ENCODE results near the gene MEG3.
"Not testable (repeated sequence)": the region's sequence is repeated elsewhere in the genome, so short reads cannot be mapped to it uniquely, and the experiment has no call there.

The MEG3 gene

GRCh38 chr14:100813291-100813690, 12.6 kb upstream of the MEG3 start:
- DNase-seq (ENCODE audit: insufficient read length, low spot score) (no peak), FAIRE-seq (no peak)

- FAIRE-seq: no peak
- DNase-seq (ENCODE audit: insufficient read length, low spot score): no peak
Observed at GRCh38 chr14:100815478-100816285, 10.2 kb upstream of the MEG3 start.

DNA sequence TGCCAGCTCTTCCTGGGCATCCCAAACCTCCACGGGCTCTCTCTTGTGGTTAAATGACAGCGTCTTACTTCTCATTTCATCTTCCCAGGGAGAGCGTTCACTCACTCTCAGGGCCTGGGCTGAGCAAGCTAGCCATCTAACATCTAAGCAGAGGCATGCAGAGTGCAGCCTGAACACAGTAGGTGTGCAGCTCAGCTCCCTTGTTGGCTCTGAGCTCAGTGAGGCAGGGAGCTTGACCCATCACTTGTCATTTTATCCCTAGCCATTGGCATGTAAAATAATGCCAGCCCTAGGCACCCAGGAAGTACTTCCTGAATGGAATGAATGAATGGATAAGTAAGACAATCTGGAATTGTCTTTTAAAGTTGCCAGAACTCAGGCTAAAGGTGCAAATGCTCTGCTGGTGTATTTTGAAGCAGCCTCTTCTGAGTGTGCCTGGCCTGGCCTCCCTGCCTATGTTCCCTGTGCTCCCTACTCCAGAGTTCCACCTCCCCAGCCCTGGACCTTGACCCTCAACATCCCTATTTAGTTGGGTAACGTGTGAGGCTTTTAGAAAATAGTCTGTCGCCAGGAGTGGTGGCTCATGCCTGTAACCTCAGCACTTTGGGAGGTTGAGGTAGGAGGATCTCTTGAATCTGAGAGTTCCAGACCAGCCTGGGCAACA, 9.5 kb upstream of the MEG3 start:
- DNase-seq (ENCODE audit: insufficient read length, low spot score): no peak
- no peak for FAIRE-seq

DNA sequence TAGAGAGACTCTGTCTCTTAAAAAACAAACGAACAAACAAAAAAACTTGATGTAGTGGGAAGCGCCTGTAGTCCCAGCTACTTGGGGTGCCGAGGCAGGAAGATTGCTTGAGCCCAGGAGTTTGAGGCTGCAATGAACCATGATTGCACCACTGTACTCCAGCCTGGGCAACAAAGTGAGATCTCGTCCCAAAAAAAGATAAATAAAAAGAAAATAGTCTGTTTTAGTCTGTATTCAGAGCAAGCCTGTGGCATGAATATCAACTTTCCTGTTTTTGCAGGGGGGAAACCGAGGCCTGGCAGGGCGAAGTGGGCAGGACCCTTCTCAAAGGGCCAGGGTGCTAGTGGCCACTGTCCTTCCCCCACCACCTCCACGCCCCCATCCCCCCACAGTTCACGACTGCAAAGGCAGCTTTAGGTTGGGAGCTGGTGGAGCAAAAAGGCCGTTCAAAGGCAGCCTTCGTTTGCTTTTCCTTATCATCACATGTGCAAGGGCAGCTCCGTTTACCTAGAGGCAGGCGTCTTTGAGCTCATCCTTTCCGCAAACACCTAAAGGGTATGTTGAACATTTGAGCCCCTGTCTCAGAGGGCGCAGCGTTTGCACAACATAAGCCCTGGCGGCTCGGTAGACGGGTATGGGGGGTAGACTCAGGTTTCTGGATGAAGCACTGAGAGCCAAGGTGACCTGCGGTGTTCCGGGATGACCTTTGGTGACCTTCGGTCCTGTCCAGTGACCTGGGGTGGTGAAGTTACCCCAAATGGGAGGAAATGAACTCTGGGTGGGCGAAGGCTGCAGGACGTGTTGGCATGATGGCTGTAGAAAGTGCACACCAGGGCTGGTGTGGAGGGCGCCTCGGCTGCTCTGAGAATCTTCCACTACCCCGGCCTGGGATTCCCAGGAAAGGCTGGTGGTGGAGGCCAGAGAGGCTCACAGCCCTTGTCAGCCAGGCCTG, 8.7 kb upstream of the MEG3 start:
- DNase-seq (ENCODE audit: insufficient read length, low spot score): no peak
- no peak for FAIRE-seq

GRCh38 chr14:100818221-100818699, 7.7 kb upstream of the MEG3 start:
- no peak for DNase-seq (ENCODE audit: insufficient read length, low spot score)
- no peak for FAIRE-seq

DNA sequence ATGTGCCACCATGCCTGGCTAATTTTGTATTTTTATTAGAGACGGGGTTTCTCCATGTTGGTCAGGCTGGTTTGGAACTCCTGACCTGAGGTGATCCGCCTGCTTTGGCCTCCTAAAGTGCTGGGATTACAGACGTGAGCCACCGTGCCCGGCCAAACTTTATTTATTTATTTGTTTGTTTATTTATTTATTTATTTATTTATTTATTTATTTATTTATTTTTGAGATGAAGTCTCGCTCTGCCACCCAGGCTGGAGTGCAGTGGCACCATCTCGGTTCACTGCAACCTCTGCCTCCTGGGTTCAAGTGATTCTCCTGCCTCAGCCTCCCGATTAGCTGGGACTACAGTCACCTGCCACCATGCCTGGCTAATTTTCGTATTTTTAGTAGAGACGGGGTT, 7.0 kb upstream of the MEG3 start:
- not testable (repeated sequence) for FAIRE-seq; DNase-seq (ENCODE audit: insufficient read length, low spot score)

GRCh38 chr14:100819453-100819828, 6.5 kb upstream of the MEG3 start:
- FAIRE-seq (no peak), DNase-seq (ENCODE audit: insufficient read length, low spot score) (no peak)

DNA sequence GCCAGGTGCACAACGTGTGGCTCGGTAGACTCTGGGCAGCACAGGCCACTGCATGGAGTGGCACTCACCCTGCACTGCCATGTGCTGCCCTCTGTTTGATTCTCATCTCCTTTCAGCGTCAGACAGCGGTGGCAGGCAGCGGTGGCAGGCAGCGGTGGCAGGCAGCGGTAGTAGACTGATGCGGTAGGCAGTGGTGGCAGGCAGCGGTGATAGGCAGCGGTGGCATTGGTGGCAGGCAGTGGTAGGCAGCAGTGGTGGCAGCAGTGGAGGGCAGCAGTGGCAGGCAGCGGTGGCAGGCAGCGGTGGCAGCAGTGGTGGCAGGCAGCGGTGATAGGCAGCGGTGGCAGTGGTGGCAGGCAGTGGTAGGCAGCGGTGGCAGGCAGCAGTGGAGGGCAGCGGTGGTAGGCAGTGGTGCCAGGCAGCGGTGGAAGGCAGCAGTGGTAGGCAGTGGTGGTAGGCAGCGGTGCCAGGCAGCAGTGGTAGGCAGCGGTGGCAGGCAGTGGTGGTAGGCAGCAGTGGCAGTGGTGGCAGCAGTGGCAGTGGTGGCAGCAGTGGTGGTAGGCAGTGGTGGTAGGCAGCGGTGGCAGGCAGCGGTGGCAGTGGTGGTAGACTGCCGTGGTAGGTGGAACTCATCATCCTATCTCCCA, 6.0 kb upstream of the MEG3 start:
- FAIRE-seq (no peak), DNase-seq (ENCODE audit: insufficient read length, low spot score) (no peak)

- no peak for FAIRE-seq
- DNase-seq (ENCODE audit: insufficient read length, low spot score): no peak
Observed at GRCh38 chr14:100820957-100821356, 5.0 kb upstream of the MEG3 start.

DNA sequence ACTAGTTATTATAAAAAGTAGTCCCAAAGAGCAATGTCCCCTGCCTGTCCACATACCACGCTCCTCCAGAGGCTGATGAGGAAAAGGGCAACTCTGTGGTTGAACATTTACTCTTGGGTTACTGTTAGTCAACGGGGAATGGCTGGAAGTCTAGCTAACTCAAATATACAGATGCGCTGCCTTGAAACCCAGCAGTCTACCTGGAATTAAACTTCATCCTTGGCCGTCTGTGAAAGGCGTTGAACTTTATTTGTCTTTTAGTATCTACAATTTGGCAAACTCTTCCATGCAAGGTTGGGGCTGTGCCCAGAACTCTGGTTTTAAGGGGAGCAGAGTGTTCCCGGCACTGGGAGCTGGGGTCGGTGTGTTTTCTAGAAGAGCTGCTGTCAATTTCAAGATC, 3.9 kb upstream of the MEG3 start:
- FAIRE-seq (no peak), DNase-seq (ENCODE audit: insufficient read length, low spot score) (no peak)

GRCh38 chr14:100822532-100823296, 3.2 kb upstream of the MEG3 start:
- no peak for DNase-seq (ENCODE audit: insufficient read length, low spot score)
- no peak for FAIRE-seq

GRCh38 chr14:100823413-100824080, 2.4 kb upstream of the MEG3 start:
- no peak for FAIRE-seq

GRCh38 chr14:100824091-100824551, 1.8 kb upstream of the MEG3 start:
- DNase-seq (ENCODE audit: insufficient read length, low spot score) (no peak), FAIRE-seq (no peak)

More at GRCh38 chr14:100823413-100824080, 2.4 kb upstream of the MEG3 start:
- no peak for DNase-seq (ENCODE audit: insufficient read length, low spot score)

- DNase-seq (ENCODE audit: insufficient read length, low spot score) (no peak), FAIRE-seq (no peak)
Observed at GRCh38 chr14:100824901-100825712, 811 bp upstream of the MEG3 start.

- FAIRE-seq (no peak), DNase-seq (ENCODE audit: insufficient read length, low spot score) (no peak)
Observed at GRCh38 chr14:100826391-100827100, 628 bp downstream of the MEG3 start.

GRCh38 chr14:100827101-100828021, 1.4 kb downstream of the MEG3 start:
- no peak for FAIRE-seq

More at GRCh38 chr14:100827101-100828021, 1.4 kb downstream of the MEG3 start:
- no peak for DNase-seq (ENCODE audit: insufficient read length, low spot score)
